Colon (tissue), 2 donors: ENCODE data around the gene ESRRA.

Experiments
- FAIRE-seq: peaks from 2 replicates; lab custom pipeline; 2012; peaks lifted over from hg19 to GRCh38; lab: Jason Lieb, UNC
- donor health status: control.
- donor health status: control.

Gene ESRRA

DNA sequence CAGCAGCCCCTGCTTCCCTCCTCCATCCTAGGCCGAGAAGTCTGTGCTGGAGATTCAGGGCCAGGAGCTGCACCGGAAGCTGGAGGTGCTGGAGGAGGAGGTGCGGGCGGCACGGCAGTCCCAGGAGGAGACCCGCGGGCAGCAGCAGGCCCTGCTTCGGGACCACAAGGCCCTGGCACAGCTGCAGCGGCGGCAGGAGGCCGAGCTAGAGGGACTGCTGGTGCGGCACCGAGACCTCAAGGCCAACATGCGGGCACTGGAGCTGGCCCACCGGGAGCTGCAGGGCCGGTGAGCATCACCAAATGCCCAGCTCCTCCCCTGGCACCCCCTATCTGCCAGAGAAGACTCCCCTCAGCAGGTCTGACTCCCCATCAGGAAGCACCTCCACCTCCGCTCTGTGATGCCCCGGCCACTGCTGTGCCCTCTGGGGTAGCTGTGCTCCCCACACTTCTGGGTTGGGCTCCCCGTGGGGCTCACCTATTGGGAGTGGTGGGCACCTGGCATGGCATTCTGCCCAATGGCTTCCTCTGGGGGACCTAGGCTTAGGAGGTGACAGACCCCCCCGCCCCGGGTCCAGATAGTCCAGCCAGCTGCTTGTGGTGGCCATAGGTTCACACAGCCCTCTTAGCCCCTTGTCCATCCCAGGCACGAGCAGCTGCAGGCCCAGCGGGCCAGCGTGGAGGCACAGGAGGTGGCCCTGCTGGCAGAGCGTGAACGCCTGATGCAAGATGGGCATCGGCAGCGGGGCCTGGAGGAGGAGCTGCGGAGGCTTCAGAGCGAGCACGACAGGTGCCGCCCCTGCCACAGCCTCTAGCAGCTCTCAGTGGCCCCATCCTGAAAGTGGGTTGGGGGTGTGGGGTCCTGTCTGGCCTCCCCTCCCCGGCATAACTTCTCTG is 47.0 kb downstream of the ESRRA start:
- FAIRE-seq: no peak

DNA sequence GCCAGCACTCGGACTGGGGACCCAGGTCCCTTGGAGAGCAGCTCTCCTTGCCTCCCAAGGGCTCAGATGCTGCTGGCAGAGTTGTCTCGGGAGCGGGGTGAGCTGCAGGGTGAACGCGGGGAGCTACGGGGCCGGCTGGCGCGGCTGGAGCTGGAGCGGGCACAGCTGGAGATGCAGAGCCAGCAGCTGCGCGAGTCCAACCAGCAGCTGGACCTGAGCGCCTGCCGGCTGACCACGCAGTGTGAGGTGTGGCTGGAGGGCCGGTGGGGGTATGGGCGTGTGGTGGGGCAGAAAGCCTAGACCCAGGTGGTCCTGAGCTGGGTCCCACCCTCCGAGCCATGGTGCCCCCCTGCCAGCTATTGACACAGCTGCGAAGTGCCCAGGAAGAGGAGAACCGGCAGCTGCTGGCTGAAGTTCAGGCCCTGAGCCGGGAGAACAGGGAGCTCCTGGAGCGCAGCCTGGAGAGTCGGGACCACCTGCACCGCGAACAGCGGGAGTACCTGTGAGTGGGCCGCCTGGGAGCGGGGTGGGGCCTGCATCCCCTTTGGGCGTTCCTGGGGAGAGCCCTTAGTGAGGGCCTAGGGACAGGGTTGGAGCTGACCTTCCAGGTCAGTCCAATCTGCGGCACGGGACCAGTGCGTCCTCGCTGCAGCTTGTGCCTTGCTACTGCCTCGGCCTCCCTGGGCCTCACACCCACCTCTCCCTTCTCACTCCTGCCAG is 47.8 kb downstream of the ESRRA start:
- FAIRE-seq: no peak

DNA sequence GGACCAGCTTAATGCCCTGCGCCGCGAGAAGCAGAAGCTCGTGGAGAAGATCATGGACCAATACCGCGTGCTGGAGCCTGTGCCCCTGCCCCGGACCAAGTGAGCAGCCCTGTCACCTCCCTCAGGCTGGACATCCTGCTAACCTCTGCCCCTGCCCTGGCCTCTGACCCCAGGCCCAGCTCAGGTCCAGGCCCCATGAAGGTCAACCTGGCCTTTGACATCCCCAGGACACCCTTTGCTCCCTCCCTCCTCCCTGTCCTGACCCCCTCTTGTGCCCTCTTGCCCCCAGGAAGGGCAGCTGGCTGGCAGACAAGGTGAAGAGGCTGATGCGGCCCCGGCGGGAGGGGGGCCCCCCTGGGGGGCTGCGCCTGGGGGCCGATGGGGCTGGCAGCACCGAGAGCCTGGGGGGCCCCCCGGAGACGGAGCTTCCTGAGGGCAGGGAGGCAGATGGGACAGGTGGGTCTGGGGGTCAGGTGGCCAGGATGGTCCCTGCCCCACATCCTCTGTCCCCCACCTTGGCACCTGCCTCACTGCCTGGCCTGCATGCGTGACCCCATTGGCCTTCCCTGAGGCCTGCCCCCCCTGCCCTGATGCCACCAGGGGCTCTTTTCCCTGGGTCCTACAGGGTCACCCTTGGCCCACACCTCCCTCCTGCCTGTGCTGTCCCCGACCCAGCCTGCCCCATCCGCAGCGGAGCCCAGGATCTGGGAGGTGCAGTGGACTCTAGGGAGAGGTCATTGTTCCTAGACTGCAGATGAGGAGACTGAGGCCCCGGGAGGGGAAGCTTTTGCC is 48.6 kb downstream of the ESRRA start:
- FAIRE-seq: no peak

DNA sequence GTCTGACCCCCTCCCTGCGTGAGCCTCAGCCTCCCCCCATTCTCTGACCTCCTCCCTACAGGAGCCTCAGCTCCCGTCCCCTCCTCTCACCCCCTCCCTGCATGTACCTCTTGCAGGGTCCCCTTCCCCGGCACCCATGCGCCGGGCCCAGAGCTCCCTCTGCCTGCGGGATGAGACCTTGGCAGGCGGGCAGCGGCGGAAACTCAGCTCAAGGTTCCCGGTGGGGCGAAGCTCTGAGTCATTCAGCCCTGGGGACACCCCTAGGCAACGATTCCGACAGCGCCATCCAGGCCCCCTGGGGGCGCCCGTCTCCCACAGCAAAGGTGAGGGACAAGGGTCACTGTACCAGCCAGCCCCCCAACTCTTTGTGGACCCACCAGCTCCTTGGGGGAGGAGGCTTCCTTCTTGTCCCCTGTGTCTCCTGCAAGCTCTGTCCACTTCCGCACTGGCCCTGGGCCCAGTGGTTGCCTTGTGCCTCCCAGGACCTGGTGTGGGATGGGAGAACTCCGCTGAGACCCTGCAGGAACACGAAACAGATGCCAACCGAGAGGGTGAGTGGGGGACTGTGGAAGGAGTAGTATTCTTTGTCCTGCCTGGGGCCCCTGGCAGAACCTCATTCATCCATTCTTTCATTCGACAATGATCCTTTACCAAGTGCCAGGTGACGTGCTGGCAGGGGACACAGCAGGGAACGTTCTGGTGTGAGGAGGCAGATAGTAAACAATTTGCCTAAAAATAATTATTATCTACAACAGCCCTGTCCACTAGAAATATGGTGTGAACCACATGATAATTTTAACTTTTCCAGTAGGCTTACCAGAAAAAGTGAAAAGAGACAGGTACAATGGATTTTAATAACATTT is 50.0 kb downstream of the ESRRA start:
- no peak for FAIRE-seq

DNA sequence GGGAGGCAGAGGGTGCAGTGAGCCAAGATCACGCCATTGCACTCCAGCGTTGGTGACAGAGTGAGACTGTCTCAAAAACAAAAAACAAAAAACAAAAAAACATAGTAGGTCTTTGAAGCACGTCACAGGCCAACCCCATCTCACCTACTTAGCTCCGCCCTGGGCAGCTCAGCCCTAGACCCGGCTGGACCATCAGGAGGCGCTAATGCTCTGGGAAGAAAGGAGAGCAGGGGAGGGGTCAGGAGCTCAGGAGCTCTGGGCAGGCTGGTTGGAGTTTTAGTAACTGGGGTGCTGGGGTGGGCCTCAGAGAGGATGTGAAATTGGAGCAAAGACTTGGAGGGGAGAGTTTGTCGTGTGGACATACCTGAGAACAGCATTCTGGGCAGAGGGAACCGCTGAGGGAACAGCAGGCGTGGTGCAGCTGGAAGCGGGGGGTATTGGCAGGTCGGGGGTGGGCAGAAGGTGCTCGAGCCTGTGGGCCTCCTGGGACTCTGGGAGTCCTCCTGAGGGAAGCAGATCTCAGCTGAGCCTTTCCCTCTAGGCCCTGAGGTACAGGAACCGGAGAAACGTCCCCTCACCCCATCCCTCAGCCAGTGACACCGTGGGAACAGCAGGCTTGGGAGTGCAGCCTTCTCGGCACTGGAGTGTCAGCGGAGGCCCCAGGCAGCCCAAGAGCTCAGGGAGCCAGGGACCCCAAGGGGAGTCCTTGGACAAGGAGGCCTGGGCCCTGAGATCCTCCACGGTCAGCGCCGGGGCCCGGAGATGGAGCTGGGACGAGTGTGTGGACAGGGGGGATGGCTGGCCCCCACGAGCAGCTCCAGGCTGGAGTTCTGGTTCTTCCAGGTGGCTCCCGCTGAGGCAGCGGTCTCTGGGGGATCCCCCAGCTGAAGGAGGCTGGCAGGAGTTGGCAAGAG is 51.4 kb downstream of the ESRRA start:
- no peak for FAIRE-seq

DNA sequence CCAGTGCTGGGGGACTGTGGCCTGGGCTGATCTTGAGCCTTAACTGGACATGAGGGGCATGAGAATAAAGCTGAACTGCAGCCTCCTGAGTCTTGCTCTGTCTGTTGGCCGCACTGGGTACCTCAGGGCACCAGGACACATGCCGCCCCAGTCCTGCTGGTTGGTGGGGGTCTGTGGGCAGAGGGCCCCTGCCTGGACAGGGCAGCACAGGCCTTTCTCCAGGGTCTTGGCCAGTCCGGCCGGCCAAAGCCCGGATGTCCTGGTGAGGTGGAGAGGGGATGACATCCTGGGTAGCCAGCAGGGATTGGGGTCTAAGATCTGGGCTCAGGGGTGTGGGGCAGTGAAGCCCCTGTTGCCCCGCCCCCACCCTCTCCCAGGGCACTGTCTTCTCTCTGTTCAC is 52.1 kb downstream of the ESRRA start:
- FAIRE-seq: no peak

DNA sequence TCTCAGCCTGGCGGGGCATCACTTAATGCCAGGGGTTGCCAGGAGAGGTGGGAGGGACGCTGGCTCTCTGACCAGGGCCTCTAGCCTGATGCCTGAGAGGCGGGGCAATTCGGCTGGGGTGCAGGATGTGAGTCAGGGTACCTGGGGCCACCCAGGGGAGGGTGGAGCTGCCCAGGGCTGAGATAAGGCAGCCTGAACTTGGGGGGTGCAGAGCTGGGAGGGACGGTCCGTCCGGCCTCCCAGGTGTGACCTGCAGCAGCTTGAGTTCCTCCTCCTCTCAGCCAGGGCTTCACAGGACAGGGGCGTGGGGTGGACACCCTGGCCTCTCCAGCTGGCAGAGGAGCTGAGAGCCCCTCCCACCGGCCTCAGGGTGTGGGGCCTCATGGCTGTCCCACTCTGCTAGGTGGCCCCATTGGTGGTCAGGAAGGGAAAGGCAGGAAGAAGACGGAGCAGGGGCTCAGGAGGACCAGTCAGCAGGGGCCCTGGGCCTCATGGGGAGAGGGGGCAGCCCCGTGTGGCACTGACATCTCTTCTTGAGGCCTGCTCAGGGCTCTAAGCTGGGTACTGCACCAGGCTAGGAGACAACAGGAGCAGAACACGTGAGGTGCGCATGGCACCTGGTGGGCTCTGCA is 52.7 kb downstream of the ESRRA start:
- FAIRE-seq: no peak

DNA sequence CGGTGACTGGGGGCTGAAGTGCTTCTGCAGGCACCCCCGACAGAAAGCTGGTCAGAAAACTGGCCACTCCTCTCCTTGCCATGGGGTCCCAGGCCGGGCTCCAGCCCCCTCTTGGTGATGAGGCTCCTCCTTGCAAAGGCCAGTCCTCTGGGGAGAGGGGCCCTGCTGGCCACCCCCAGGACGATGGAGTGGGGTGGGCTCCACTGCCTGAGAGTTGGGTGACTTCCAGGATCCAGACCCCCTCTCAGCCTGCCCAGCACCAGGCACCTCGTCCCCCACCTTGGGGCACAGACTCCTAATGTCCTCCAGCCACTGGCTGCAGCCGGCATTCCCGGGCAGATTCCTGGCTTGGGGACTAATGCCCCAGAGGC is 53.2 kb downstream of the ESRRA start:
- no peak for FAIRE-seq

DNA sequence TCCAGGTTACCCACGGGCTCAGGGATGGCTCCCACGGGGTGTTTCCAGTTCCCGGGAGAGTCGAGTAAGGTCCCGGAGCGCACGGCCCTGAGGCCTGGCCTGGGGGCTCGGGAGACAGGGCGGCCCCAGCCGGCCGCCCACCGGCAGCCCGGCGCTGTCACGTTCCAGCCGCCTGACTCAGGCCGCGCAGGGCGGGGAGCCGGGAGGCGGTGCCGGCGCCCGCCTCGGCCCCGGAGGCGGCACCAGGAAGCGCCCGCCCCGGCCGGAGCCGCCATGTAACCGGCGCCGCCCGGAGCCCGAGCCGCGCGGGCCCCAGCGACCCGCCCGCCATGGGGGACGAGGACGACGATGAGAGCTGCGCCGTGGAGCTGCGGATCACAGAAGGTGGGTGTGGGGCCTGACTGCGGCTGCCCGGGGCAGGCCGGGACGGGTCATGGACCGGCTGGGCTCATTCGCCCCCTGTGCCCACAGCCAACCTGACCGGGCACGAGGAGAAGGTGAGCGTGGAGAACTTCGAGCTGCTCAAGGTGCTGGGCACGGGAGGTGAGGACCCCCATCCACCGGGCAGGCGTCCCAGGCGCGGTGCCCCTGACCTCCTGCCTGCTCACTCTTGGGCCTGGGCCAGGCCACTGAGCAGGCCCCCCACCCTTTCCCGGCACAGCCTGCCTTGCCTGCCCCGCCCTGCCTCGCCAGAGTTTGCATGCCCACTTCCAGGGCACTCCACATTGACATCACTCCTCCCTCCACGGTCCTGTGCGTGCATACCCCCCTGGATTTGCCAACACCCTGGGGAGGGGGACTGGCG is 53.8 kb downstream of the ESRRA start, which contains the start of gene RPS6KA4:
Gene RPS6KA4 (plus strand): TSS at position 256 of the 805 bp plus-strand sequence. CDS start 74 bp downstream, at position 330.
- FAIRE-seq: no peak

DNA sequence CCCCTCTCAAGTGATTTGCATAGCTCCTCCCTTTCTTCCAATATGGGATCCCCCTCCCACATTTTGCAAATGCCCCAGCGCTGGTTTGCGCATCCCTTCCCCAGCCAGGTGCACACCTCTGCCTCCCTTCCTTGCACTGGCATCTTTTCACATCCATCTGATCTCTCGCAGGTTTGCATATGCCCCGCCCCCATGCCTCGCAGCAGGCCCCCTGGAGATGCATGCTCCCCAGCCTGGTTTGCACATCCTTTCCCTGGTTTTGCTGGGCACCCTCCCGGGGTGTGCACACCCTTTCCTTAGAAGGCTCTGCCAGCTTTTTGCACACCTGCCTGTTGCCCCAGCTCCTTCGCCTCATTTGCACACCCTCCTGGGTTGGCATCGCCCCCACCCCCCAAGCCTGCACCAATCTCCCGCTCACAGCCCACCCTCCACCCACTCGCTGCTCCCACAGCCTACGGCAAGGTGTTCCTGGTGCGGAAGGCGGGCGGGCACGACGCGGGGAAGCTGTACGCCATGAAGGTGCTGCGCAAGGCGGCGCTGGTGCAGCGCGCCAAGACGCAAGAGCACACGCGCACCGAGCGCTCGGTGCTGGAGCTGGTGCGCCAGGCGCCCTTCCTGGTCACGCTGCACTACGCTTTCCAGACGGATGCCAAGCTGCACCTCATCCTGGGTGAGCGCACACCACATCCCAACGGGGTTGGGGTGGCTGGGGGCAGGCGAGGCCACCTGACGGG is 54.6 kb downstream of the ESRRA start:
- no peak for FAIRE-seq

DNA sequence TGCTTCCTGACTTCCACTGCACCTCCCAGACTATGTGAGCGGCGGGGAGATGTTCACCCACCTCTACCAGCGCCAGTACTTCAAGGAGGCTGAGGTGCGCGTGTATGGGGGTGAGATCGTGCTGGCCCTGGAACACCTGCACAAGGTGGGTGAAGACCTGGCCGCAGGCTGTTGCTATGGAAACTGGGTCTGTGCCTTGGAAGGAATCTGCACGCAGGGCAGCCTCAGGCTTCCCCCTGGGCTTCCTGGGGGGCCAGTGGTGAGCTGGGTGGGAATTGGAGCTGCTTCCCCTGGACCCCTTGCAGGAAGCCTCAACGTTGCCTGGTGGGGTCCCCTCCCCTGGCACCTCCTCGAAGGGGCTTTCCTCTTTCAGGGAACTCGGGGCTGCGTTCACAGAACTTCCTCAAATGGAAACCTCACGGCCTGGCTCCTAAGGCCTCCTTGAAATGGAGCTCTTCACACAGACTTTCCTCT is 55.2 kb downstream of the ESRRA start:
- FAIRE-seq: no peak

DNA sequence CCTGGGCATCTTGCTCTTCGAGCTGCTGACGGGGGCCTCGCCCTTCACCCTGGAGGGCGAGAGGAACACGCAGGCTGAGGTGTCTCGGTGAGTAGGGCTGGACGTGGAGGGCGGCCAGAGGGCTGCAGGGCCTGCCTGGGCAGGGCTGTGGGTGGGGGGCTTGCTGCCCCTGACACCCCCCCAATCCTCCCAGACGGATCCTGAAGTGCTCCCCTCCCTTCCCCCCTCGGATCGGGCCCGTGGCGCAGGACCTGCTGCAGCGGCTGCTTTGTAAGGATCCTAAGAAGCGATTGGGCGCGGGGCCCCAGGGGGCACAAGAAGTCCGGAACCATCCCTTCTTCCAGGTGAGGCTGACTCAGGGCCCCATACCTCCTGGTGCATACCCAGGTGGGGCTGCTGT is 56.3 kb downstream of the ESRRA start:
- FAIRE-seq: no peak

DNA sequence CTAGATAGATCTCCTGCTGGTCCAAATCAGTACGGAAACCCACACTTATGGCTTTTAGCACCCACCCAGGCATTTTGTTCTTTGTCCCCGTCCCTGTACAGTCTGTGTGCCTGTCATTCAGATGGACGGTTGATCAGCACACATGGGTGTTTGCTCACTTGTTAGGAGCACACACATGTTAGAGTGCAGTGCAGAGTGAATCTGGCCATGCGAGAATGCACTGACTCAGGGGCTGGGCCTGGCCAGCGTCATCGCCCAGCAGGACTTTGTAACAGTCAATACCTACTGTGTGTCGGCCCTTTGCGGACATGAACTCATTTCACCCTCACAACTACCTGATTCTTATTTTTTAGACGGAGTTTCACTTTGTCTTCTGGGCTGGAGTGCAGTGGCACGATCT is 57.0 kb downstream of the ESRRA start:
- FAIRE-seq: no peak

DNA sequence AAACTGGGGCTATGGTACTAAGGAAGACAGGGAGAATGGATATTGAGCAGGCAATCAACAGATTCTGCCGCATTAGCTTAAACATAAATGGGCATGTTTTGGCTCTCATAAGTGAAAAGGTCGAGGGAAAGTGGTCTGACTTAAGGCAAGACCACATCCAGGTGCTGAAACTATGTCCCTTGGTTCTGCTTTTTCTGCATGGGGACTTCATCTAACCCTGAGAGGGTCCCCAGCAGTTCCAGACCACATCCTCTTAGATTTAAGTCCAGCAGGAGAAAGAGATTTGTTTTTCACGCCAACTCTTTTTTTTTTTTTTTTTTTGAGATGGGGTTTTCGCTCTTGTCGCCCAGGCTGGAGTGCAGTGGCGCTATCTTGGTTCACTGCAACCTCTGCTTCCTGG is 59.1 kb downstream of the ESRRA start:
- no peak for FAIRE-seq

DNA sequence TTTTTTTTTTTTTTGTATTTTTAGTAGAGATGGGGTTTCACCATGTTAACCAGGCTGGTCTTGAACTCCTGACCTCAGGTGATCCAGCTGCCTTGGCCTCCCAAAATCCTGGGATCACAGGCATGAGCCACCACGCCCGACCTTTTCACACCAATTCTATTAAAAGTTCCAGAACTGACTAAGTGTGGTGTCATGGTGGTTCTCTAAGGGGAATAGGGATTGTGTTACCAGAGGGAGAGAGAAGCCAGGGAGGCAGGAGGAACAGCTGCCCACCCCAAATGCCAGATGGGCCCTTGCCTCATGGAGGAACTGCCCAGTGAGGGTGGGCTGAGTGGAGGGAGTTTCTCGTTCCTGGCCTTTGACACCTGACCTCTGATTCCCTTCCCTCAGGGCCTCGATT is 59.6 kb downstream of the ESRRA start:
- FAIRE-seq: no peak
